HEK293 (cell line): Measurements from ENCODE around the gene SETD1B.
A peak's percentile ranks its signal among the peaks of the same experiment; 100 is the strongest.
"Not testable (repeated sequence)": the region's sequence is repeated elsewhere in the genome, so short reads cannot be mapped to it uniquely, and the experiment has no call there.

ENCODE experiments used
- CTCF ChIA-PET: fragments of 350-600 bp; formaldehyde crosslinking; extraction: SDS; loops from one replicate; lab custom pipeline; 2021; ENCODE audit warnings: antibody characterized with exemption; lab: Yijun Ruan, JAX
- POLR2A ChIA-PET: fragments of 300-600 bp; formaldehyde crosslinking; extraction: SDS; loops from one replicate; lab custom pipeline; 2020; ENCODE audit warnings: antibody characterized with exemption, inconsistent platforms; lab: Yijun Ruan, JAX
- H3K27ac ChIP-seq: fragments of 200-500 bp; sonication (Bioruptor generic); 2 replicates; pipeline ENCODE4 v1.5.1; 2014; ENCODE audit warnings: low read depth, low read length, control low read depth, inconsistent platforms; ENCODE audit errors: extremely low read depth
- H3K36me3 ChIP-seq, 2 experiments: fragments of 200-500 bp in 1 of 2; sonication (Bioruptor generic) in 1 of 2; 1 replicate in 1 of 2; 2 replicates in 1 of 2; pipeline ENCODE4 v1.5.1; 2014 to 2017; ENCODE audit warnings: inconsistent platforms in 2 of 2, low read length in 2 of 2; ENCODE audit not compliant: control insufficient read depth in 2 of 2, insufficient read depth in 1 of 2
- H3K4me1 ChIP-seq: fragments of 200-500 bp; sonication (Bioruptor generic); 2 replicates; pipeline ENCODE4 v1.5.1; 2014; ENCODE audit warnings: mild to moderate bottlenecking, low read length, inconsistent platforms; ENCODE audit not compliant: control insufficient read depth, insufficient read depth
- H3K4me3 ChIP-seq: 2 replicates; pipeline ENCODE4 v1.5.1; 2011; ENCODE audit warnings: low read depth, mild to moderate bottlenecking, control low read depth, low read length, moderate library complexity
- H3K9me3 ChIP-seq: fragments of 200-500 bp; sonication (Bioruptor generic); 2 replicates; pipeline ENCODE4 v1.5.1; 2014; ENCODE audit warnings: low read depth, low read length, inconsistent platforms; ENCODE audit not compliant: control insufficient read depth, insufficient read depth
- AEBP2 ChIP-seq: fragments of 450-650 bp; formaldehyde crosslinking; IDR thresholded peaks from 2 replicates; pipeline ENCODE4 v1.5.1; 2016; ENCODE audit warnings: missing biosample characterization, missing genetic modification characterization, borderline replicate concordance
- GLI2 ChIP-seq: fragments of 450-650 bp; formaldehyde crosslinking; IDR thresholded peaks from 2 replicates; pipeline ENCODE4; 2017; ENCODE audit warnings: missing biosample characterization, missing genetic modification characterization, low read depth, borderline replicate concordance
- GLIS1 ChIP-seq: fragments of 450-650 bp; formaldehyde crosslinking; IDR thresholded peaks from 2 replicates; pipeline ENCODE4 v1.5.1; 2016; ENCODE audit warnings: missing biosample characterization, missing genetic modification characterization
- HIC1 ChIP-seq: fragments of 450-650 bp; formaldehyde crosslinking; IDR thresholded peaks from 2 replicates; pipeline ENCODE4 v1.5.1; 2016; ENCODE audit warnings: missing biosample characterization, missing genetic modification characterization
- PRDM1 ChIP-seq: fragments of 450-650 bp; formaldehyde crosslinking; IDR thresholded peaks from 2 replicates; pipeline ENCODE4; 2016; ENCODE audit warnings: missing biosample characterization, missing genetic modification characterization
- RBAK ChIP-seq: fragments of 450-650 bp; formaldehyde crosslinking; IDR thresholded peaks from 2 replicates; pipeline ENCODE4 v1.5.1; 2016; ENCODE audit warnings: missing biosample characterization, missing genetic modification characterization
- REPIN1 ChIP-seq: fragments of 450-650 bp; formaldehyde crosslinking; IDR thresholded peaks from 2 replicates; pipeline ENCODE4 v1.5.1; 2017; ENCODE audit warnings: missing biosample characterization, missing genetic modification characterization, low read depth
- YY2 ChIP-seq: fragments of 450-650 bp; formaldehyde crosslinking; IDR thresholded peaks from 2 replicates; pipeline ENCODE4 v1.5.1; 2016; ENCODE audit warnings: missing biosample characterization, missing genetic modification characterization
- ZFP41 ChIP-seq: fragments of 450-650 bp; formaldehyde crosslinking; IDR thresholded peaks from 2 replicates; pipeline ENCODE4 v1.5.1; 2016; ENCODE audit warnings: missing biosample characterization, missing genetic modification characterization, borderline replicate concordance
- ZIC2 ChIP-seq: fragments of 450-650 bp; formaldehyde crosslinking; IDR thresholded peaks from 2 replicates; pipeline ENCODE4 v1.5.1; 2016; ENCODE audit warnings: missing biosample characterization, missing genetic modification characterization
- ZNF37A ChIP-seq: fragments of 450-650 bp; IDR thresholded peaks from 2 replicates; pipeline ENCODE4 v1.5.1; 2018; ENCODE audit warnings: missing biosample characterization, missing genetic modification characterization
- ZNF423 ChIP-seq: fragments of 450-650 bp; formaldehyde crosslinking; IDR thresholded peaks from 2 replicates; pipeline ENCODE4 v1.5.1; 2016; ENCODE audit warnings: missing biosample characterization, missing genetic modification characterization
- ZNF521 ChIP-seq: fragments of 450-650 bp; formaldehyde crosslinking; IDR thresholded peaks from 2 replicates; pipeline ENCODE4 v1.5.1; 2017; ENCODE audit warnings: missing biosample characterization, mild to moderate bottlenecking, missing genetic modification characterization
- ZNF555 ChIP-seq: fragments of 450-650 bp; formaldehyde crosslinking; conservative IDR thresholded peaks from 2 replicates; pipeline ENCODE4 v1.5.1; 2017; ENCODE audit warnings: missing biosample characterization, mild to moderate bottlenecking, missing genetic modification characterization, inconsistent platforms

Gene SETD1B

GRCh38 chr12:121755591-121755990, 48.2 kb upstream of the SETD1B start:
- no peak overlapping the region for H3K4me3 ChIP-seq
- no peaks in the 10 kb centered on the region for H3K4me1 ChIP-seq
- CTCF ChIA-PET: no interaction called here
- H3K9me3 ChIP-seq: no peaks in the 10 kb centered on the region
- TF ChIP-seq ZNF37A (tag by site-specific recombination) (peak; percentile 91), ZNF555 (tag by site-specific recombination) (no peak)
- H3K27ac ChIP-seq: no peak overlapping the region
- peaks cover 4 to 16% of the 10 kb centered on the region in 2 experiments; a peak in 2 of 3 replicates for H3K36me3 ChIP-seq
- POLR2A ChIA-PET: no interaction called here

GRCh38 chr12:121758536-121758935, 45.3 kb upstream of the SETD1B start:
- not testable (repeated sequence) for H3K9me3 ChIP-seq, H3K36me3 ChIP-seq, H3K4me3 ChIP-seq, H3K4me1 ChIP-seq, H3K27ac ChIP-seq
- ChIA-PET CTCF (interaction anchor here (0.6 kb wide), 1 partner anchor 30 kb away, joined by 5 read pairs; no protein-coding TSS in a partner anchor), POLR2A (interaction anchor here (0.6 kb wide), 1 partner anchor 219 kb away, joined by 3 read pairs; no protein-coding TSS in a partner anchor)

GRCh38 chr12:121762269-121762668, 41.5 kb upstream of the SETD1B start:
- no peaks in the 10 kb centered on the region; a peak in 1 of 3 replicates for H3K36me3 ChIP-seq
- H3K9me3 ChIP-seq: no peaks in the 10 kb centered on the region
- TF ChIP-seq GLIS1 (tag by site-specific recombination) (no peak), RBAK (tag by site-specific recombination) (no peak), YY2 (no peak), ZNF423 (tag by site-specific recombination) (no peak), HIC1 (tag by site-specific recombination) (no peak), AEBP2 (tag by site-specific recombination) (no peak), ZIC2 (no peak), PRDM1 (tag by site-specific recombination) (no peak), REPIN1 (tag by site-specific recombination) (no peak), ZNF521 (tag by site-specific recombination) (no peak), ZFP41 (tag by site-specific recombination) (no peak)
- H3K4me3 ChIP-seq: no peak overlapping the region
- peaks cover 8% of the 10 kb centered on the region for H3K4me1 ChIP-seq
- H3K27ac ChIP-seq: no peak overlapping the region
- ChIA-PET POLR2A (interaction anchor here (0.6 to 0.7 kb wide), 2 partner anchors 17 to 46 kb away, joined by 3 to 5 read pairs; no protein-coding TSS in a partner anchor), CTCF (interaction anchor here (0.6 to 0.8 kb wide), 2 partner anchors 10 to 22 kb away, joined by 3 read pairs; no protein-coding TSS in a partner anchor)

GRCh38 chr12:121764808-121765207, 39.0 kb upstream of the SETD1B start:
- Histone ChIP-seq H3K9me3 (no peaks in the 10 kb centered on the region), H3K4me1 (peaks cover 8% of the 10 kb centered on the region), H3K36me3 (no peaks in the 10 kb centered on the region; a peak in 1 of 3 replicates), H3K4me3 (no peak overlapping the region), H3K27ac (no peak overlapping the region)
- POLR2A ChIA-PET: interaction anchor here (0.7 to 1.3 kb wide), 4 partner anchors 16 to 97 kb away, joined by 3 to 4 read pairs (median 4); no protein-coding TSS in a partner anchor
- CTCF ChIA-PET: interaction anchor here (0.6 to 3.3 kb wide), 7 partner anchors 9 to 1274 kb away, joined by 3 to 20 read pairs (median 5); partner anchors contain the start of gene RHOF
- no peak for TF ChIP-seq GLI2 (tag by site-specific recombination)
- peak; percentile 54 for TF ChIP-seq GLIS1 (tag by site-specific recombination)
